HCT116 (cell line): ENCODE data around the gene MAP3K6. TPM values are rescaled to one million over a fixed set of nuclear protein-coding genes. Genes with fewer than 3 reads are reported as not detected.

Experiments
- ATAC-seq: fragments of 200-7000 bp; cut with Tn5 transposase; 2 replicates; pipeline ENCODE4 v1.9.1; 2020; ENCODE audit warnings: mild to moderate bottlenecking, moderate library complexity
- BruUV-seq: library from RNA; stranded (reverse); fragments of 400-500 nt; replicated peaks from 2 replicates; lab custom pipeline; 2021; lab: Mats Ljungman, UMichigan
- CTCF ChIA-PET: fragments of 300-600 bp; sonication (Branson Sonifier 250); formaldehyde crosslinking; loops from one replicate; lab custom pipeline; 2021; ENCODE audit warnings: antibody characterized with exemption; lab: Charles Lee
- POLR2A ChIA-PET: fragments of 300-600, 350-600 bp; sonication (Branson Sonifier 250); formaldehyde crosslinking; loops from one replicate; lab custom pipeline; 2021; ENCODE audit warnings: antibody characterized with exemption; lab: Charles Lee
- RAD21 ChIA-PET, 2 experiments: fragments of 300-600 bp; sonication (Branson Sonifier 250); formaldehyde crosslinking; loops; one replicate each; lab custom pipeline; 2023; ENCODE audit warnings: low total read pairs in 2 of 2; ENCODE audit not compliant: uncharacterized antibody in 2 of 2, unreplicated experiment in 2 of 2, low non-redundant PET in 1 of 2; lab: Charles Lee
- DNase-seq: peaks from one replicate; pipeline ENCODE4 v3.0.0-alpha.2; 2010; ENCODE audit warnings: low read depth, low spot score
- H2AFZ ChIP-seq: fragments of 200-600 bp; shearing (Covaris generic), sonication (generic); 2 replicates; pipeline ENCODE4 v1.6.1; 2017; ENCODE audit warnings: low read depth, mixed run types, mixed read lengths, antibody characterized with exemption, low read length; ENCODE audit not compliant: poor library complexity, severe bottlenecking
- H3K27ac ChIP-seq: 2 replicates; pipeline ENCODE4 v1.5.1; 2012; ENCODE audit warnings: low read depth, low read length
- H3K27me3 ChIP-seq: fragments of 200-600 bp; sonication (generic); 2 replicates; pipeline ENCODE4 v1.6.1; 2016; ENCODE audit warnings: mixed run types, low read length, mixed read lengths; ENCODE audit not compliant: insufficient read depth
- H3K36me3 ChIP-seq, 2 experiments: fragments of 200-500 bp in 1 of 2; fragments of 200-600 bp in 1 of 2; sonication (Bioruptor generic) in 1 of 2; sonication (generic) in 1 of 2; 2 replicates each; pipeline versions ENCODE4 v1.5.1 to v1.6.1; 2014 to 2016; ENCODE audit warnings: low read length in 2 of 2, inconsistent platforms in 1 of 2, mixed read lengths in 1 of 2, mixed run types in 1 of 2; ENCODE audit not compliant: insufficient read depth in 2 of 2, control insufficient read depth in 1 of 2
- H3K4me1 ChIP-seq, 2 experiments: fragments of 200-600 bp in 1 of 2; sonication (generic) in 1 of 2; 2 replicates each; pipeline versions ENCODE4 v1.5.1 to v1.6.1; 2012 to 2017; ENCODE audit warnings: low read length in 2 of 2, inconsistent platforms in 1 of 2, mild to moderate bottlenecking in 1 of 2, mixed read lengths in 1 of 2, mixed run types in 1 of 2, moderate library complexity in 1 of 2; ENCODE audit not compliant: insufficient read depth in 2 of 2, control insufficient read depth in 1 of 2
- H3K4me2 ChIP-seq: fragments of 200-600 bp; sonication (generic); 2 replicates; pipeline ENCODE4 v1.6.1; 2017; ENCODE audit warnings: mixed run types, low read length, mixed read lengths
- H3K4me3 ChIP-seq, 2 experiments: fragments of 200-600 bp in 1 of 2; sonication (generic) in 1 of 2; replicated peaks in 1 of 2; 2 replicates each; pipeline ENCODE4 v1.5.1; 2011 to 2016; ENCODE audit warnings: low read length in 2 of 2, control low read depth in 1 of 2, low read depth in 1 of 2, mild to moderate bottlenecking in 1 of 2, mixed read lengths in 1 of 2, mixed run types in 1 of 2
- H3K79me2 ChIP-seq: fragments of 200-600 bp; sonication (generic); 2 replicates; pipeline ENCODE4 v1.6.1; 2017; ENCODE audit warnings: mild to moderate bottlenecking, mixed run types, low read length, moderate library complexity, mixed read lengths; ENCODE audit not compliant: insufficient read depth
- H3K9ac ChIP-seq: fragments of 200-600 bp; sonication (generic); 2 replicates; pipeline ENCODE4 v1.6.1; 2016; ENCODE audit warnings: low read length, mixed read lengths
- H3K9me2 ChIP-seq: fragments of 200-600 bp; sonication (generic), shearing (Covaris generic); 2 replicates; pipeline ENCODE4 v1.6.1; 2017; ENCODE audit warnings: mixed run types, mild to moderate bottlenecking, moderate library complexity; ENCODE audit not compliant: insufficient read depth
- H3K9me3 ChIP-seq, 2 experiments: fragments of 200-500 bp in 1 of 2; fragments of 200-600 bp in 1 of 2; sonication (Bioruptor generic) in 1 of 2; sonication (generic) in 1 of 2; 2 replicates each; pipeline ENCODE4 v1.6.1; 2014 to 2017; ENCODE audit warnings: low read length in 2 of 2, mixed read lengths in 2 of 2, inconsistent platforms in 1 of 2, low read depth in 1 of 2, mild to moderate bottlenecking in 1 of 2, mixed run types in 1 of 2, moderate library complexity in 1 of 2; ENCODE audit not compliant: control insufficient read depth in 1 of 2, insufficient read depth in 1 of 2
- H4K20me1 ChIP-seq: fragments of 200-600 bp; sonication (generic), shearing (Covaris generic); 2 replicates; pipeline ENCODE4 v1.6.1; 2017; ENCODE audit warnings: mixed run types, mild to moderate bottlenecking, moderate library complexity; ENCODE audit not compliant: insufficient read depth
- EGR1 ChIP-seq: IDR thresholded peaks from 2 replicates; pipeline ENCODE4 v1.6.1; 2012; ENCODE audit warnings: low read depth
- POLR2A ChIP-seq: IDR thresholded peaks from 2 replicates; pipeline ENCODE4 v1.7.0; 2011; ENCODE audit warnings: borderline replicate concordance; ENCODE audit not compliant: insufficient read depth, insufficient read length; ENCODE audit errors: extremely low read depth
- POLR2AphosphoS5 ChIP-seq: IDR thresholded peaks from 2 replicates; pipeline ENCODE4 v1.6.1; 2011; ENCODE audit warnings: mild to moderate bottlenecking, low read depth, low read length, moderate library complexity
- REST ChIP-seq: IDR thresholded peaks from 2 replicates; pipeline ENCODE4 v1.6.1; 2012; ENCODE audit warnings: low read depth
- SP1 ChIP-seq: IDR thresholded peaks from 2 replicates; pipeline ENCODE4 v1.6.1; 2012; ENCODE audit warnings: low read depth
- ZFX ChIP-seq: fragments of 450-650 bp; IDR thresholded peaks from 2 replicates; pipeline ENCODE4 v1.6.1; 2017
- ZNF274 ChIP-seq: fragments of 200-500 bp; sonication (Bioruptor generic); IDR thresholded peaks from 2 replicates; pipeline ENCODE4 v1.6.1; 2014; ENCODE audit warnings: mild to moderate bottlenecking, low read depth, low read length, inconsistent platforms
- intact Hi-C: fragments of 100-400 bp; cut with micrococcal nuclease; formaldehyde crosslinking; loops from 2 replicates; pipeline ENCODE4 v1.10.0; 2022
- total RNA-seq: library from RNA; stranded (reverse); gene quantifications from one replicate; pipeline ENCODE4 v1.2.1, GENCODE V29; 2021; ENCODE audit not compliant: unreplicated experiment

The MAP3K6 gene
- total RNA-seq, 1 experiment from 2014 or later: 30.2 TPM

DNA sequence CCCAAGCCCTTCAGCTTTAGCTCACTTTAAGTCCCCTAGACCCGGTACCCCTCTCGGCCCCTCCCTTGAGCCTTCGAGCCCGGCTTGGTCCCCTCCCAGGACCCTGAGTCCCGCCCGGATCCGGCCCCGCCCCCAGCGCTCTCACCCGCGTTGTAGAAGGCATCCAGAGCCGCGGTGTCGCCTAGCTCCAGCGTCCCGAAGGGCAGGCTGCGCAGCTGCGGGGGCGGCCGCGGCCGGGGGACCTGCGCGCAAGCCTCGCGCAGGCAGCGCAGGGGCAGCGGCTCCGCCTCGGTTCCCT lies 699 bp downstream of the MAP3K6 start:
- Histone ChIP-seq H3K9me2 (no peaks in the 10 kb centered on the region), H3K27me3 (no peaks in the 10 kb centered on the region), H3K79me2 (peaks cover 3% of the 10 kb centered on the region; the same call in 1 of the 2 replicates), H3K4me3 (peak overlapping the region; percentile 67 to 69), H3K4me1 (peaks cover 12 to 32% of the 10 kb centered on the region in 2 experiments), H3K9me3 (no peaks in the 10 kb centered on the region), H2AFZ (peak overlapping the region; percentile 68), H3K9ac (peak overlapping the region; percentile 78), H4K20me1 (no peaks in the 10 kb centered on the region), H3K4me2 (peak overlapping the region; percentile 95), H3K36me3 (peaks cover 0 to 4% of the 10 kb centered on the region in 2 experiments; a peak in 1 of 4 replicates), H3K27ac (peak overlapping the region; percentile 100)
- peak; percentile 72 for ATAC-seq
- DNase-seq: peak; percentile 51
- 0 out of 2 replicates have a peak, but pooled peaks have one; percentile 47 for TF ChIP-seq ZFX
- no peak for TF ChIP-seq REST
- peak; percentile 22 for TF ChIP-seq POLR2A
- peak; percentile 23; the same call in 1 of the 2 replicates for TF ChIP-seq POLR2AphosphoS5
- TF ChIP-seq ZNF274: no peak
- TF ChIP-seq SP1: 0 out of 2 replicates have a peak, but pooled peaks have one; percentile 10
- peak; percentile 92 for TF ChIP-seq EGR1
- RAD21 ChIA-PET: interaction anchor here in 1 of 2 experiments (0.6 kb wide), 1 partner anchor 59 kb away, joined by 7 read pairs; no protein-coding TSS in a partner anchor
- no TSS peak for BruUV-seq
- CTCF ChIA-PET: interaction anchor here (0.5 to 3.3 kb wide), 19 partner anchors 8 to 509 kb away, joined by 3 to 28 read pairs (median 5); partner anchors contain the start of genes CD164L2, GPR3 and SYTL1
- POLR2A ChIA-PET: interaction anchor here (0.6 to 2.6 kb wide), 17 partner anchors 8 to 367 kb away, joined by 3 to 26 read pairs (median 4); partner anchors contain the start of genes CD164L2, GPR3 and SYTL1
- intact Hi-C loops: no loop called here
